HG03095 (cell line): ENCODE measurements around the gene RFPL2.
"Not testable (repeated sequence)": the region's sequence is repeated elsewhere in the genome, so short reads cannot be mapped to it uniquely, and the experiment has no call there.

Experiments used
- ATAC-seq: cut with Tn5 transposase; IDR thresholded peaks from one replicate; pipeline ENCODE4 v1.9.1; 2021; ENCODE audit warnings: moderate library complexity; ENCODE audit not compliant: unreplicated experiment

Gene RFPL2

DNA sequence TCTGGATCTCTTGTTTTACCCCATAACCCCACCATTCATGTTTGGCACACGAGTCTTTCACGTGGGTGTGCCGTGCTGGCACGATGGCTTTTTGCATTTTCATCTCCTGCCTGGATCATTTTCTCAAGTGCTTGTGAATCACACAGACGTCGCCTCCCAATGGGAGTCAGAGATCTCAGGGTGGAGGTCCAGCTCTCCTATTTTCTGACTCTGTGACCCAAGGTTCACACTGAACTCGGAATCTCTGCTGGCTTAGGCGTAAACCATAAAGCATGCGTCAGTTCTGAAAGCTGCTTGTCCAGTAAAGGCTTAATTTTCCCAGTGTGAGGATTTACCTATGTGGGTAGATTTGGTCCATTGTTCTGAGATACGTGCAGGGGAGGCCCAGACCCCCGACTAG, 29.8 kb downstream of the RFPL2 start:
- no peak for ATAC-seq

DNA sequence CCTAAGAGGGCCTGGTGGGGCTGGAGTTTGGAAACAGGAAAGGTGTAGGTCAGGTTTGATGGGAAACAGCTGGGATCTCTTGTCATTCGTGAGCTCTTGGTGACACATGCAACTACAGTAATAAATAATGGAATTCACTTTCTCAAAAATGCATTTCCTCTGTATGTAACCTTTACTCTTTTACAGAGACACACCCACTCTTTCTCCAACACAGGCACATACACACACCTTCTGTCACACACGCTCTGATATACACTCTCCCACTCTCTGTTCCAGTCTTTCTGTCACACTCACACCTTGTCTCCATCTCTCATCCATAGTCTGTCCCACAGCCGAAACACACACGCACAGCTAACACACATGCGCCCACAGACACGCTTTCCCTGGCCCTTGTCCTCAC, 39.2 kb downstream of the RFPL2 start:
- ATAC-seq = no peak

DNA sequence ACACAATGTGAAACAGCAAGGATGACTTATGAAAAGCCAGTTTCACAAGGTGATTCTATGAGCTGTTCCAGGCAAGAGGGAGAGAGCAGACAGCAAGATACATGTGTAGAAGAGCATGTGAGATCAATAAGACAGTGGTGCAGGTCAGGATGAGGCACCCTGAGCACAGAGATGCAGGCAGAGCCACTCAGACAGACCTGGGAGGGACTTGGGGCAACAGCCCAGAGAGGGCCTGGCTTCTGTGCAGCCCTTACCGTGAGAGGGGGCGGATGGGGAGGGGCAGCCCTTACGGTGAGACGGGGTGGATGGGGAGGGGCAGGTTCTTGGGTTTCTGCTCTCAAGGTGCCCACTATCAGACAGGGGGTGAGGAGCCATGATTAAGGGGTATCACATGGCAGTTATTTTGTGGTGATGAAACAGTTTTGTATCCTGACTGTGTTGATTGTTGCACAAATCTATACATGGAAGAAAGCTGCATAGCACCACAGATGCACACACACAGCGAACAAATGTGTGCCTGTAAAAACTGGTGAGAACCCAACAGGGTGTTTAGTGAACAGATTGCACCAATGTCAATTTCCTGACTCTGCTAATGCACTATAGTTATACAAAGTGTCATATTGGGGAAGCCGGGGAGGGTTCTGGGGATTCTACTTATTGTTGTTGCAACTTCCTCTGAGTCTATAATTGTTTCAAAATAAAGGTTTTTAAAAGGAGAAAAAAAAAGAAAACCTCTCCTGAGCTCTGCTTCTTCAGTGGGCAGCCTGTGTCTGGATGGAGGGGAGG, 40.6 kb downstream of the RFPL2 start:
- ATAC-seq = no peak

DNA sequence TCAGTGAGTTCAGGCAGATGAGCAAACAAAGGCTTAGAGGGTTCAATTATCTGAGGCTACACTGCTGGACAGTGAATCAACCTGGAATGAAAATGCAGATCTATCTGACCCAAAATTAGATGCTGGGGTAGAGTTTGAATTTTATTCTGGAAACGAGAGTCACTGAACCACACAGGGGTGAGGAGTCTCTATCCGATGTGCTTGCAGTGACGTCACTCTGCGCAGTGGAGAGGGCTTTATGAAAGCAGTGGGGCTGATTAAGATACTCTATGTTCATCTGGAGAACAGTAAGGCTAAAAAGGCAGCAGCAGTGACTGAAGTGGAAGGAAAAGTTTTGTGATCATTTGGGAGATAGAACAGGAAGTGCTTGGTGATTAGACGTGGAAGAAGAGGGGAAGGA, 44.5 kb downstream of the RFPL2 start:
- not testable (repeated sequence) for ATAC-seq

DNA sequence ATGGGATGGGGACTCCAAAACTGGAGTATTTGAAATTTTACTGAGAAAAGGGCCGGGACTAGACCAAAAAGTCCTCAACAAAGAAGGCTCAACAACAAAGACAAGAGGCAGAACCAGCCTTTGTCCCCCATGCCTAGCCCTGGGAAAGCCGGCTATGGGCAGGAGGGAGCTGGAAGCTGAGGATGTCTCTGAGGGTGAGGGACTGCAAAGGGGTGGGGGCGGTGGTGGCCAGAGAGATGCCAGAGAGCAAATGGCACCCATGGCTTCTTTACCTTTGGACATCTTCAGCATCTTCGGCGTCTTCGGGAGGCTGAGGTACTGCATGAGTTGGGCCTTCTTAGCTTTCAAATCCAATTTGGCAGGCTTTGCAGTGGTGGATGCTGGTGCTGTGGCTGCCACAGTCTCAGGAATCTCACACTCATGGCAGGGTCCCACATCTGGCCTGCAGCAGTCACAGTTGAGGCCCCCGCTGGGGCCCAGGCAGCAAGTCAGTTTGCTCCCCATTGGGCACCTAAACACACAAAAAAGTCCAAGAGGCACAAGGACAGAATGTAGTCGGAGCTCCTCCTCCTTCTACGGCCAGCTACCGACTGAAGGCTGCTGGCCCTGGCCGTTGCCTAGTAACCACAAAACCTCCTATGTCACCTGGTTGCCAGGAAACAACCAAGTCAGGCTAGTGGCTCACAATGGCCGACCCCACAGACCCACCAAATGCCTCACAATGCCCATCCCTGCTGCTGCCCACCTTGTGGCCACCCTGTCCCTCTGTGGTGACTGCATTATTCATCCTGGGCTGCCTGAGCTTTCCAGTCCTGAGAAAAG, 46.0 kb downstream of the RFPL2 start, which contains the start of gene C22orf42:
TSS of gene C22orf42 (minus strand) at position 592 of the 822 bp plus-strand sequence. CDS start at position 504, 88 bp downstream.
- ATAC-seq = no peak

DNA sequence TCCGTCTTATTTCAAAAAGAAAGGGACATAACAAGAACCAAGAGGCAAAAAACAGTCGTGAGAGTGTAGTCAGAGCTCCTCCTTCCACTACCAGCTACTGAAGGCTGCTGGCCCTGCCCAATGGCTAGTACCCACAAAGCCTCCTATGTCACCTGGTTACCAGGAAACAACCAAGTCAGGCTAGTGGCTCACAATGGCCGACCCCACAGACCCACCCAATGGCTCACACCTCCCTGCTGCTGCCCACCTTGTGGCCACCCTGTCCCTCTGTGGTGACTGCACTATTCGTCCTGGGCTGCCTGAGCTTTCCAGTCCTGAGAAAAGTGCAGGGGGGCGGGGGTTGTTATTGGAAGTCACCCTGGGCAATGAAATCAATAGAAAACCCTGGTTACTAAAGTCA, 47.2 kb downstream of the RFPL2 start:
- ATAC-seq = not testable (repeated sequence)

DNA sequence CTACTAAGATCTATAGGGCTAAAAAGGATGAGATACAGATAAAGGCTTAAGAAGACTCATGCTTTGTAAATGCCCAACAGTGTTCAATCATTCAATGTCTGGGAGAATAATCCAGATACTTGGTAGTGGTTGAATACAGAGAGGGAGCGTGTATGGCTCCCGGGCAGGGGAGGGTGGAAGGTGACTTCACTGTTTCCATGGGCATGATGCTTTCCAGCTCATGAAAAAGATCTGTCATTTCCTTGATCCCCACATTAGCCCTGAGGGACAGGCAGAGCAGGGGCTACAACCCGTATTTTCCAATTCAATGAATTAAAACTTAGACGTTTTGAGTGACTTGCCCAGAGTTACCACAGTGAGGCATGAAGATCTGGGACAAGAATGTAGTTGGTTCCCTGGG, 50.1 kb downstream of the RFPL2 start:
- not testable (repeated sequence) for ATAC-seq

DNA sequence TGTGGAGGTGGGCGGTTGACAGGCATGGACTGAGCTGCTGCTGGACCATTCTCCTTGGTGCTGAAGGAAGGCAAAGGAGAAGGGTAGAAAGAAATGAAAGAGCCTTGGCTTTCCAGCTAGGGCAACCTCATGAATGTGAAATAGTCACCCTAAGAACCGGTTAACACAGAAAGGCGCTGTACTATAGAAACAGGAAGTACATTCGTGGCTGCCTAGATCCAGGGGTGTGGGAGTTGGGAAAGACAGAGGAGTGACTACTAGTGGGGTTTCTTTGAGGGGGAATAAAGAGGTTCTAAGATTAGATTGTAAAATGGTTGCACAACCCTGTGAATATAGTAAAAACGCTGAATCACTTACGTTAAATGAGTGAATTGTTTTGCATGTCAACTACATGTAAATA, 53.2 kb downstream of the RFPL2 start:
- not testable (repeated sequence) for ATAC-seq

DNA sequence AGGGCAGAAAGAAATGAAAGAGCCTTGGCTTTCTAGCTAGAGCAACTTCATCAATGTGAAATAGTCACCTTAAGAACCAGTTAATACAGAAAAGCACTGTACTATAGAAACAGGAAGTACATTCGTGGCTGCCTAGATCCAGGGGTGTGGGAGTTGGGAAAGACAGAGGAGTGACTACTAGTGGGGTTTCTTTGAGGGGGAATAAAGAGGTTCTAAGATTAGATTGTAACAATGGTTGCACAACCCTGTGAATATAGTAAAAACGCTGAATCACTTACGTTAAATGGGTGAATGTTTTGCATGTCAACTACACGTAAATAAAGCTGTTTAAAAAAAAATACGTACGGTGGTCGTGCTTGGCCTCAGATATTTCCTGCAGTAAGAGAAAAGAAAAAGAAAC, 54.2 kb downstream of the RFPL2 start:
- ATAC-seq = not testable (repeated sequence)

DNA sequence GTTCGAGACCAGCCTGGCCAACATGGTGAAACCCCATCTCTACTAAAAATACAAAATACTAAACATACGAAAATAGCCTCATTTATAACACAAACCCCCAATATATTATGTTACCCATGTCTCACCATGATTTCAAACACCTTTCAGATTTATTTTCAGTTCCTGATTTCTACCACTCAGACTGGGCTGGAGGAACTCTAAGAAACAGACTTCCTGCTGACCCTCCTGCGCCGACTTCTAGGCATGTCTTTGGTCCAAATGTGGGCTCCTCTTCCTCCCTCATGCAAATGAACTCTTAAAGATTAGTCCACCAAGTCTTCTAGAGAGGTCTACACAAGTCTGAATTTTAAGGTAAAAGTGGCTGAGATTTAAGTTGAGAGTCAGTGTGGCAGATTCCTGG, 56.5 kb downstream of the RFPL2 start:
- ATAC-seq = not testable (repeated sequence)

DNA sequence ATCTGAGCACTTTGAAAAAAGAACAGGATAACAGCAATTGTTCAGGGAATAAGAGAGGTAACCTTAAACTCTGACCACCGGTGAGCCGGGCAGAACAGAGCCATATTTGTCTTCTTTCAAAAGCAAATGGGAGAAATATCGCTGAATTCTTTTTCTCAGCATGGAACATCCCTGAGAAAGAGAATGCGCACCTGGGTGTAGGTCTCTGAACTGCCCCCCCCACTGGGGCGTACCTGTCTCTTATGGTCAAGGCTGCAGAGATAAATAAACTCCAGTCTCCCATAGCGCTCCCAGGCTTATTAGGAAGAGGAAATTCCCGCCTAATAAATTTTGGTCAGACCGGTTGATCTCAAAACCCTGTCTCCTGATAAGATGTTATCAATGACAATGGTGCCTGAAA, 57.7 kb downstream of the RFPL2 start:
- not testable (repeated sequence) for ATAC-seq

DNA sequence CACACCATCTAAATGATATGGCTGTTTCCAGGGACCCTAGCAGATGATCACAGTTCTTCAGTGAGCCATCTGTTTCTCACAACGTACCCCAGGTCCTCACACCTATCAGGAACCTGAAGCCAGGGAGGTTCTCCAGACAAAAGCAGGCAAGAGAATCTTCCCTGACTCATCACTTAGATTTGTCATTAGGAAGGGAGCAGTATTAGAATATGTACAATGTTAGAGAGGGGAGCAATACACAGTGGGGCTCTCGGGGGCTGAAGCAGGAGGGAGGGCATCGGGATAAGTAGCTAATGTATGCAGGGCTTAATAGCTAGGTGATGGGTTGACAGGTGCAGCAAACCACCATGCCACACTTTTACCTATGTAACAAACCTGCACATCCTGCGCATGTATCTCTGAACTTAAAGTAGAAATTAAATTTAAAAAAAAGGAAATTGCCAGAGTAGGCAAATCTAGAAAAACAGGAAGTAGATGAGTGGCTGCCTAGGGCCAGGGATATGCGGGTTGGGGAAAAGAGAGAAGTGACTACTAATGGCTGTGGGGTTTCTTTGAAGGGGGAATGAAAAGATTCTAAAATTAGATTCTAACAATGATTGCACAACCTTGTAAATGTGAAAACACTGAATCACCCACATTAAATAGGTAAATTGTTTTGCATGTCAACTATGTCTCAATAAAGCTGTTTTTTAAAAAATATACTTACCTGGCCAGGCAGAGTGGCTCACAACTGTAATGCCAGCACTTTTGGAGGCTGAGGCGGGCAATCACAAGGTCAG, 60.2 kb downstream of the RFPL2 start:
- ATAC-seq = no peak

DNA sequence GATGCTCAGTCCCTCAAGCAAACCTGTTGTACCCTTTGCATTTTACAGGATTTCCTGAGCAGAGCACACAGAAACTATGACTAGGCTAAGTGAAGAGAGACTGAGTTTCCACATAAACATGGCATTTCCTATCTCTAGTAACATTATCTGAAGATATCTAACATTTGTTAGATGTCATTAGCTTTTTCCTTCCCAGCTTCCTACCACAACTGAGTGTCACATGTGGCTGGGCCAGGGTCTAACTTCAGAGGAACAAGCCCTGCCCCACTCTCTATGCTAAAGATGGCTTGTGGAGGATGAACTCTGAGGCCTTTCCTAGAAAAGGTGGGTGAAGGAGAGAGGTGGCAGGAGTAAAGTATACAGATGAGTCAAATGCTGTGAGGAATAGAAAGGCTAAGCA, 62.3 kb downstream of the RFPL2 start:
- ATAC-seq = no peak

DNA sequence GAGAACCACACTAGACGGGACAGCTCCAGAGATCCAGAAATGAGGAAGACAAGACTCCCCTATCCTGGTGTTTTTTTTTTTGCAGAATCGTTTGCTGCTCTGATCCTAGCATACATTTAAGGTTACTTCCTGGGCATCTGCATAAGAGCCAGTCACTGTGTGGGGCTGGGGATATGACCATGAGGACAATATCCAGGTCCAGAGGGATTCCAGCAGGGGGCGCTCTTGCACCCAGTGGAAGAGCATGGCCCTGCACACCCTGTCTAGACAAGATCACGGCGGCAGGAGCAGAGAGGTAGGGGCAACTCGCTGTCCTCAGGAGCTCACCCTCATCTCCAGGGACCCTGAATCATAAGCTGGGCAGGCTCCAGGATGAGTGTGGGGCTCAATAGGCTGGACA, 64.2 kb downstream of the RFPL2 start:
- not testable (repeated sequence) for ATAC-seq
